Measurements from ENCODE around the gene OR52M1.
"Not testable (repeated sequence)": the region's sequence is repeated elsewhere in the genome, so short reads cannot be mapped to it uniquely, and the experiment has no call there.

OR52M1 gene

GRCh38 chr11:4544891-4545290 is at the start of gene OR52M1:
OR52M1 (plus strand) TSS chr11:4545191; CDS start chr11:4545191, 0 bp downstream.
- no peak for DNase-seq

- no peak for DNase-seq
These were observed 49.5 kb upstream of the OR52M1 start for GRCh38 chr11:4495487-4495886.

- no peak for DNase-seq
These were observed 49.0 kb upstream of the OR52M1 start for GRCh38 chr11:4495986-4496385.

- no peak for DNase-seq
These were observed 48.3 kb upstream of the OR52M1 start for GRCh38 chr11:4496557-4497248.

GRCh38 chr11:4508886-4509285 is 36.1 kb upstream of the OR52M1 start:
- DNase-seq, result no peak

- DNase-seq, result peak in 8 of 56 donors; percentile 2 to 40 (median 7)
These were observed 33.4 kb upstream of the OR52M1 start for GRCh38 chr11:4511282-4512245.

GRCh38 chr11:4514196-4514595 is 30.8 kb upstream of the OR52M1 start:
- DNase-seq, result no peak

GRCh38 chr11:4522339-4522738 is 22.7 kb upstream of the OR52M1 start:
- DNase-seq, result no peak

GRCh38 chr11:4522752-4523151 is 22.2 kb upstream of the OR52M1 start:
- DNase-seq, result no peak

GRCh38 chr11:4523666-4524065 is 21.3 kb upstream of the OR52M1 start:
- no peak for DNase-seq

- no peak for DNase-seq
These were observed 17.1 kb upstream of the OR52M1 start for GRCh38 chr11:4527926-4528325.

GRCh38 chr11:4531686-4532085 is 13.3 kb upstream of the OR52M1 start:
- DNase-seq, result not testable (repeated sequence)

GRCh38 chr11:4539603-4540219 is 5.3 kb upstream of the OR52M1 start:
- peak in 24 of 56 donors; percentile 0 to 61 (median 8) for DNase-seq

GRCh38 chr11:4541071-4541470 is 3.9 kb upstream of the OR52M1 start:
- no peak for DNase-seq

- no peak for DNase-seq
These were observed 1.4 kb upstream of the OR52M1 start for GRCh38 chr11:4543561-4543960.

- DNase-seq, result no peak
These were observed 1.9 kb downstream of the OR52M1 start for GRCh38 chr11:4546878-4547277.

- no peak for DNase-seq
These were observed 2.4 kb downstream of the OR52M1 start for GRCh38 chr11:4547416-4547815.

- no peak for DNase-seq
These were observed 6.5 kb downstream of the OR52M1 start for GRCh38 chr11:4551346-4551979.

GRCh38 chr11:4559527-4560440 is 14.8 kb downstream of the OR52M1 start:
- no peak for DNase-seq

- no peak for DNase-seq
These were observed 15.5 kb downstream of the OR52M1 start for GRCh38 chr11:4560467-4560866.
